Measurements from ENCODE around the gene PALM2AKAP2.

PALM2AKAP2 gene

DNA sequence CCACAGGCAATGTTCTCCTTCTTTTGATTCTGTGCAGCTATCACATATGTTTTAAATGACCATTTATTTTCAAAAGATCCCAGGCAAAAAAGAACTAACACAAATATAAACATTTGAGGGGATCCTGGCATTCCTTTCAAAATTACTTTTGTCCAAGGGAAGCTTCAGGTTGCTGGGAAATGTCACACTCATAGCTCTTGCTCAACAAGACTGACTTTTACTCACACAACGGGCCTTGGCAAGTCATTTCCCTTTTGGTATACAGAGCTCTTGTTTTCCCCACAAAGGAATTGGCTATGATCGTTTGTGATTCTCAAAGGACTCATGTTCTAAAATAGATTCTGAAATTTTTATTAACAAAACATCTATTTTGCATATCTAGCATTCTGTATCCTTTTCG is 4.5 kb upstream of the PALM2AKAP2 start:
- FAIRE-seq, result no peak

DNA sequence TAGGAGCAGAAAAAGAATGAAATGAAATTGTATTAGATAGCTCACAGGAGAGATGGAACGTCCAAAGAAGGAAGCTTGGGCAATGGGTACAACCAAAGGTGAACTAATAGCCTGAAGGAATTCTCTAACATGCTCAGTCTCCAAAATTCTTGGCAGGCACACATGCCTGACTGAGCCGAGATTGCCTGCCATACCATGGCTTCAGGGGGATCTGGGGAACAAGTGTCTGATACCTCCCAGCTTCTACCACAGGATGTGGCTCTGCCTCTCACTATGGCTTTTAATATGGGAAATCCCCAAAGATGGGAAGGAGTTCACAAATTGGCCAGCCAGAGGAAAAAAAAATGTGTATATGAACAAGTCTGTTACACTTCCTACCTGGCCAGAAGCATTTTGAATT is 3.6 kb upstream of the PALM2AKAP2 start:
- FAIRE-seq, result no peak

DNA sequence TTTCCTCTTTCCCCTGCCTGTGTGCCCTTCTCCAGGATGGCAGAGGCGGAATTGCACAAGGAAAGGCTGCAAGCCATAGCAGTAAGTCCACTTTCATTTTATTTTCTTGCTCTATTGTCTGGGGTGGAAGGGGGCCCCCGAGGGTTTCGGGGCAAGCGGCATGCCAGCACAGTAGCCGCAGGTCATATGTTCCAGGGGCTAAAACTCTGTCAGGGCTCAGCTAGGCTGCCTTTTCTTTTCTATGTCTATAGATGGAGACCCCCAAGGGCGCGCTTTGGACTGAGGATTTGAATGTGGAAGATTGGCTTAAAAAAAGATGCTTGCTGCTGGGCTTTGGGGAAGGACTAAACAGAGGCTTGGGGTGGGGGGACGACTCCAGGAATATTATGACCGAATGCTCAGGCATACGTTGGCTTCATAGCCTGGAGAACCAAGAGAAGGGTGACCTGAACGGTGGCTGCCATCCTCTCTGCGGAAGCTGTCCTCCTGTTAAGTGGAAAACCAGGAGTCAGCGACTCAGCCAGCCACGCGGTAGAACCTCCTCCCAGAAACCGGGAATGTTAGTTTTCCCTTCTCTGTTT is 545 bp downstream of the PALM2AKAP2 start:
- FAIRE-seq, result no peak

DNA sequence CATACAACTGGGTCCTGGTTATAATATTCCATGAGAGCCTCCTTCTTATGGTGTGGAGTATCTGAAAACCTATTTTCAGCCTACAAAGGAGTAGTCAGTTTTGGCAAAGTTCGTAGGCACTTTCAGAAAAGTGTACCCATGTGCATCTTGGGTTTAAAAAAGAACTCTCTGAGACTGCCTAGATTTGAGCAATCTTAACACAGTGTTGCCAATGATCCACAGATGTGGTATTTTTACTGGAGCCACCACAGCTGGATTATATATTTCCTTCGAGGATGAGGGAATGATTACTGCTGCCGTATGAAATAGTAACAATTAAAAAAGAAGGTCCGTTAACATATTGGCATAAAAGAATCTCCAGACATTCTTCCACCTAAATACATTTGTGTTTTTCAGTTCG is 1.1 kb downstream of the PALM2AKAP2 start:
- FAIRE-seq, result no peak

DNA sequence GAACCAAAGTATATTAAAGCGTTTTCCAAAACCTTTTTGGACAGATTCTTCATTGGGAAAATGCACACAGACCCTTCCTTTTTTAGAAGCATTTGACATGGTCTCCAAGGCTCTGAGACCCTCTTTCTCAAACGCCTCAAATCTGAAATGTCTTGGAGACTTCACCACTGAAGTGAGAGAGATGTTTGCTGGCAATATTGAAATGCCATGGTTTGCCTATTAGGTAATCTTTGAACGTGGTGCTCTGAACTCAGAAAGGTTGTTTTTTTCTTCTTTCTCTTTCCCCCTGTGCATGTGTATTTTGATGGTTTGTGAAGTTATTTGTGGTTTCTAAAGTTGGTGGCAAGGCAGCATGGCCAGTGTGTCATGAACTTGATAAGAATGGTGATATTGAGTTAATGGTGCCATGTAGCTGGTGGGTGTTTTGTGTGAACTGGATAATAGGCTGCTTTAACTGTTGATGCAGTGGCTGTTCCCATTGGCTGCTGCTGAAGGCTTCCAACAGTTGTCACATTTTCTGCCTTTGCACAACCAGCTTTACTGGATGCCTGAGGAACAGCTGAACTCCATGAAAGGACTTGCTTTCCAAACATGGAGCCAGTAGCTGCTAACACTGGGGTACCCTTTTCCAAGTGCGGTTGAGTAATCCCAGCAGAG is 1.7 kb downstream of the PALM2AKAP2 start:
- no peak for FAIRE-seq

DNA sequence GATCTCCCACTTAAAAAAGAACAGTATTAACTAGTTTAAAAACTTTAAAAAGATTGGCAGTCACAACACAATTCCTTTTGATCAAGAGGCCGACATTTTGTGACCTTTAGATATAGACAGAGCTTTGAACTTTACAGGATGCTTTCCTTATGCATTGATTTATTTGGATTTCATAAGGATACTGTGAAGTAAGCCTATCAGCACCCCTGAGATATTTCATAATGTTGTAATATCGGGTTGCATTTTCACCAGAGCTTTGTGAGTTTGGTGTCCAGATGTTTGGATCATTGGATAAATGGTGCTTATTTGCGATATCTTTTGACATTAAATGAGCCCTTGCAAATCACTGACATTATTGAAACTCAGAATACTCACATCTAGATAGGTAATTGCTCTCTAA is 7.7 kb downstream of the PALM2AKAP2 start:
- FAIRE-seq, result no peak

DNA sequence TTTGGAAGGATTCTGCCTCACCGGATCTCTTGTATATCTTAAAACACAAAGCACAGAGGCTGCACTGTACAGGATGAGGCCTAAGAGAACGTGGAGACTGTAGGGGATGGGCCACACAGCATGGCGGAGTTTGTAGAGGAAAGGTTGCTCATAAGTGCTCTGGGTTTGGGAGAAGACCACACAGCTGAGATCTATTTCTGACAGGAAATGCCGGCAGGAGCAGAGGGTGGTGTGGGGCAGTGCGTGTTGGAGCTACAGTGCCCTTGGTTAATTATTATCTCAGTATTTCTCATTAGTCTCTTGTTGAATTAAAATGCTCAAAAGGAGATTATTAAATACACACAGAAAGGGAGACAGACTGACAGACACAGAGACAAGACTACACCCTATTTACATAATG is 9.6 kb downstream of the PALM2AKAP2 start:
- no peak for FAIRE-seq

DNA sequence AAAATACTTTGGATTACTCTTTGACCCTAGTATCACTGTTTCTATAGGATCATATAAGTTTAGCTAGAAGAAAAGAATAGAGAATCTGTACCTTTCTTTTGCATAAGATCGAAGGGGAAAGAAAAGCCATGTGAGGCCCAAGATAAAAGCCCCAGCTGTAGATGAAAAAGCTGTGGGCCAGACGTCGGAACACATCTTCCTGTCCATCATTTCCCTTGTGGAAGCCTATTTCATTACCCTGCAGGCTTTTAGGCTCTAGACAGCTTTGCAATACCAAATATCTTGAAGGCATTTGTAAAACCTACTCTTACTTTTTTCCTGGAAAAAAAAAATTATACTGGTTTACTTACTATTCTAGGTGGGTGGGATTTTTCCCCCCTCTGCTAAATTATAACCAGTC is 10.0 kb downstream of the PALM2AKAP2 start:
- no peak for FAIRE-seq

DNA sequence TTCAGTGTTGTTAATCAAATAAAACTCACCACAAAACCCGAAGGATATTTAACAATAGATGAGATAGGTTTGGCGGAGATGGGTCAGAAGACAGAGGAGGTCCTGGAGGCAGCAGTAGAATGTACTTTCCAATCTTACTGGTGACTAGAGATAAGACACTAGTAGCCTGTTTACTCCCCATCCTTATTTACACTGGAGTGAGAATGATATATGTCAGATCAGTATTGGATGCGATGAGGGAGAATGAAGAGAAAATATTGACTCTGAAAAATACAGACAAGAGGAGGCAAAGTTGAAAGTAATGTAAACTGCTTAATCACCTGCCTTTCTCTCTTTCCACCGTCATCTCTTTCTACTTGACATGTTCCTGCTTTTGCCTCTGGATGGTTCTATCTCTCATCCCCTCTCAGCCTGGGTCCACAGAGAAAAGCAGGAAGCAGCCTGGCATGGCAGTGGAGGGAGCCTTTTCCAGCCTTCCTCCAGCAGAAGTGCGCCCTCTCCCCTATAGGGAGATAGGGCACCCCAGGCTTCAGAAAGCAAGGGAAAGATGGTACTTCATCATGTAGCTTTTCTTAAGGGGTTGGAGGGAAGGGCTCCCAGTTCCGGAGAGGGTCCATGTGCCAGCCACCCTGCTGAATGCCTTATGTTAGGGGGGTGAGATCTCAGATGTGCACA is 11.1 kb downstream of the PALM2AKAP2 start:
- no peak for FAIRE-seq

DNA sequence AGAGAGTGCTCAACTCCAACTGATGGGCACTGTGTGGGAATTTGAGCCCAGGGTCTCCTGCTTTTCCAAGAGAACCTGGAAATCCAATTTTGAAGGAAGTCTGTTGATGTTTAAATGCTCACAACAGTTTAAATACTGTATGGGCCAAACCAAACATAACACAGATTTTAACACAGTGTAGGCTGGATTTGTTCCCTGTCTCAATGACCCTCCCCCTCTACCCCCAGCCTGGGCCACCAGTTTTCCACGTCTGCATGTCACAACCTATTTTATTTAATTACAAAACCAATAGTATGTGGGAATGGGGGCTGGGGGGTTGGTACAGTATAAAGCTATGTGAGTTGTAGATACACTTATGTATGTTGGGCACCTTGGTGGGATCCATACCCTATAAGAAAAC is 11.7 kb downstream of the PALM2AKAP2 start:
- FAIRE-seq, result no peak

DNA sequence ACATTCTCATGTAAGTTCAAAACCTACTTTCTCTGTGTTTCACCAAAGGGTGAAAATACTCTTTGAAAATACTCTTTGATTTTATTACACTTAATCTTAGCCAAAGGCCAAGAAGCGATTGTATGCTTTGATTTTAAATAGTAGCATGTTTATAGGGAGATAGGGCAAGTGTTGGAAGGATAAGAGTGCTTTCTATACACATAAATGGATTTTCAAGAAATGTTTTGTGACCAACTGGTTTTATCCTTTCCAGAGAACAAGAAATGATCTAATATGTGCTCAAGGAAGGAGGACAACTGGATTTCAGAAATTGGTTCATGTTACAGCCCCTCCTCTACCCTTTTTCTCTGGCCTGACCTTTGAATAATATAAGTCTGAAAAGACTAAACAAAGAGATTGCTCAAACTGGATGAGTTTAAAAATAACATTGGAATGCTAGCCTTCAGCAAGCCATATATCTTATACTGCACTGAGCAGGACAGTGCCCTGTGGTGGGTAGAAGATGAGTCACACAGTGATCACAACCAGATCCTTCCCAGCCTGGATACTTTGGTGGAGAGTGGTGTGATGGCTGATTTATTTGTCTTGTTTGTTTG is 13.1 kb downstream of the PALM2AKAP2 start:
- FAIRE-seq, result no peak

DNA sequence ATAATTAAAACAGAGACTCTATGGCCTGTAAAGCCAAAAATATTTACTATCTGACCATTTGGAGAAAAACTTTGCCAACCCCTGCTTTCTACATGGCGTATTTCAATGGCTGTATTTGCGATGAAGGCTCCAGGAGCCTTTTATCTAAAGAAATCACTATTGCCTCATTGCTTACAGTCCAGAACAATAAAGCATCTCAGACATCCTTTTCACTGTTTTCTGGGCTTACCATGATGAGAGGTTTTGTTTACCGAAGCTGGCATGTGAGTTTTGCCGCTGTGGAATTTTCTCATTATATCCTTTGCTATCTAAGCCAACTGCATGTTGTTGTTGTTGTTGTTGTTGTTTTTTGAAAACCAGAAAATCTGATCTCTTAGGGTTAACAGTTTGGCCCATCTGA is 13.9 kb downstream of the PALM2AKAP2 start:
- FAIRE-seq, result no peak

DNA sequence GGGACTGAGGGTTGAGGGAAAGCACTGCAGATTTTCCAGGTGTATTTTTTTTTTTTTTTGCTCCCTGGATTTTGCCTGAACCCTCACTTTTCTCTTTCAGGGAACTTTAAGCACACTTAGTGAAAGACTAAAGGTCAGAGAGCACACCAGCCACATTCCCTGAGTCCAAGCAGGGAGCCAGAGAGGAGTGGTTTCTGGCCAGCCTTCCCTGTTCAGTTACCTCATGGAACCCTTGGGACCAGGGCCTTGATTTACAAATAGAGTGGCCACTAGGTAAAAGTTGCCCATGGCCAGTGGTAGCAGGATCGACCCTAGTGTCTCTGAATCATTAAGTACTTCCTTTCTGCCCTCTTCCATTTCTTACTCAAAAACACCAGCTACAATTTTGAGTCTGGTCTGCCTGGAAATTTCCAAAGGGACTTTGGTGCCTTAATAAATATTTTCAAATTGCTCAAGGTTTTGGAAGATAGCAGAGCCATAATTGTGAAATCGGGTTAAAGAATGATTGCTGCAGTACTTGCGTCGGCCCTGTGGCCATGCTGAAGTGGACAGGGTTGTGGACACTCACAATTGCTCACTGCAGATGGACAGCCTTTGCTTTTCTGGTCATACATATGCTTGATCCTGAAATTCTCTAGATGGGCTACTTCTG is 14.5 kb downstream of the PALM2AKAP2 start:
- FAIRE-seq, result no peak

DNA sequence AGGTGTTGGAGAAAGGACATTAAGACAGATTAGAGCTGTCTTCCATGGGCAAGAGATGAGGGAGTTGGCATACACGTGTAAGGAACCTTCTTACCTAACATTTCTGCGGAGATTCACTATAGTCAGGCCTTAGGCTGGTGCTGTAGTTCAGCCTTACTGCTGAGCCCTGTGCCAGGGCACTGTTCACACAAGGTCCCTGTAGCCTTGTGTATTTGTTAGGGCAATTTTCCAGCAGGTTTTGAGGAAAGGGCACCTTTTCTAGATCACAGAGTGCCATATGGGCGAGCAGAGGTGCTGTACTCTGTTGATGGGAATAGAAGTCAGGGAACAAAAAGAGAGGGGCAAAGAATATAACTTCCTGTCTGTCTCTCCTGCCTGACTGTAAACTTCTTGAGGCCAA is 15.6 kb downstream of the PALM2AKAP2 start:
- no peak for FAIRE-seq

DNA sequence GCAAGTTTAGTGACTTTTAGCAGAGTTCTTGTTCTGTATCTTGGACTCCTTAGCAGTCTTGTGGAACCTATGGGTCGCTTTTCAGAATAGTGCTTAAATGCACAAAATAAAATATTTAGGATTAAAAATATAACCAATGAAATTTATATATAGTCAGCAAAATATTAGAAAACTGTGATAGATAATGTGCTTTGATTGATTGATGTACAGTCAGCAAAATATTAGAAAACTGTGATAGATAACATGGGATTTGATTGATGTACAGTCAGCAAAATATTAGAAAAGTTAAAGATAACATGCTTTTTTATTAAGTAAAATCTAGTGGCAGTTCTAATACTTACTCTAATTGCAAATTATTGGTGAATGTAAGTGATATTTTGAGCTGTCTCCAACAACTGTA is 16.1 kb downstream of the PALM2AKAP2 start:
- FAIRE-seq, result no peak

DNA sequence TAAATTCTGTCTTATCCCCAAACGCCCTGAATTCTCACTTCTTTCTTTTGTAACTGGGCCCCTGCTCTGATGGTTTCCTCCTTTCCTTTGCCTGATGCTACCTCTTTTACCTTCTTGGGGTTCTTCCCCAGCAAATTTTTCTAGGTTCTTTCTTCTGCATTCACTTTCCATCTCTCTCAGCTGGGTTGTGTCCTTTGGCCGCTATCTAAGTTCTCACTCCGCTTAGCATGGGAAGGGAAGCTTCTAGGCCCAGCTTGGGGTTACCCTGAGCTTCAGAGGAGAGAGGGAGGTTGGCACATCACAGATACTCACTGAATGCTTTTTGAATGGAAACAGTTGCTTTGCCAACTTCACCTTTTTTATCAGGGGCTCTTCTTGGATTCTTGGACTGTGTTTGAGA is 17.0 kb downstream of the PALM2AKAP2 start:
- no peak for FAIRE-seq

DNA sequence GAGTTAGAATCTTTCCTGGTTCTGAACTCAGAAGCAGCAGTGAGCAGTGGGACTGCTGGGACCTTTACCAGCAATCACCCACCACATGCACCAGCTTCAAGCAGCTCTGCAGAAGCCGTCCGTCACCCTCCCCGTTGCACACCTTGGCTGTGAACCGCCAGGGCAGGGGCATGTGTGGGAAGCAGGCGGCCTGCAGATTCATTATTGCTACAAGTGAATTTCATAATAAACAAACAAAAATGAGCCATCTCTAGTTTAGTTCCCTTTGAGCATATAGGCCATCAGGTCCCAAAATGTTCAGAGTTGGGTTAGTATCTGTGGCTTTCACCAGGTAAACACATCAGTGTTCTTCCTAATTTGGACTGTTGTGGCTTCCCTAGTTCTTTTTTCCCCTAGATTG is 17.5 kb downstream of the PALM2AKAP2 start:
- FAIRE-seq, result no peak

DNA sequence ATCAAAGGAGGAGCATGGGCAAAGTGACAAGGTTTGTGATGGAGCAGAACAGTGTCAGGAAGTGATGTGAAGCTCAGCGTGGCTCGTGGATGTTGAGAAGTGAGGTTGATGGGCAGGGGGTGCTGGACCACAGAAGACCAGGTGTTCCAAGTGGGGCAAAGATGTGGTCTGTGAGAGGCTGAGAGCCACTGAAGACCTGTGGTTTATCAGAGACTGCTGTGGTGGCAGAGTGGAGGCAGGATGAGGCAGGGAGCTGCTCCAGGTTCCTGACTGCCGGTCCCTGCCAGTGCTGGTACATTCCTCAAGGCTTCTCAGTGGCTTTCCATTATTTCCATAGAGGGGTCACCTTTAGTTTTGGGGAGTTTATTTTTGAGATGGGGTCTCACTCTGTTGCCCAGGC is 19.1 kb downstream of the PALM2AKAP2 start:
- no peak for FAIRE-seq

DNA sequence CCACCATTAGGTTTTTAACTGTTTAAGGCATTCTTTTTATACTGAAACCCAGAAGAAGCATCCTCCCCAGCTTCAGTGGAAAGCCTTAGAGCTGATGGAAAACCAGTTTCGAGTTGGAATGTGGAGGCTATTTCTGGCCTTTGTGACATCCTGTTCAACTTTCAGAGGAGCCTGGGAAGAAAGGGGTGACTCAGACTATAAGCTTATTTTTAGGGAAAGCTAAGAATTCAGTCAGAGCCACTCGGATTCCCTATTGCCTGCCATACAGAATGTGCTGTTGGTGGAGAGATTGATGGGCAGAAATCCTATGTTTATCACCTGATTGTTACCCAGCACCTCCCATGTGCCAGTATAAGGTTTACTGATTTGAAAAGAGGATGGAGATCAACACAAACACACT is 19.8 kb downstream of the PALM2AKAP2 start:
- FAIRE-seq, result no peak

DNA sequence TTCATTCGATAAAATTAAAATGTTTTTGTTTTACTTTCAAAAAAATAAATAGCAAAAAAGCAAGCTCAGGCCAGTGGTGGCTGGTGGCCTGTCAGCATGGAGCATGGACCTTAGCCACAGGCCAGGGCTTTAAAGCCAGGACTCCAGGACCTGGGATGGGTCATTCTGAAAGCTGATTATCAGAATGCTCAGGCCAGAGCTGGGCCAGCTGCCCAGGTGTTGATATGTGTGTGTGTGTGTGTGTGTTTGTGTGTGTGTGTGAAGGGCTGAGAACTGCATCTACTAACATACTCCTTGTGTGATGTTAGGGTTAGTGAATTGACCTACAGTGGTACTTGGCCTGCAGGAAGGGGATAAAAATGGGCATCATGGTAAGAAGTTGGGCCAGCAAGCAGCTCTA is 21.5 kb downstream of the PALM2AKAP2 start:
- no peak for FAIRE-seq

DNA sequence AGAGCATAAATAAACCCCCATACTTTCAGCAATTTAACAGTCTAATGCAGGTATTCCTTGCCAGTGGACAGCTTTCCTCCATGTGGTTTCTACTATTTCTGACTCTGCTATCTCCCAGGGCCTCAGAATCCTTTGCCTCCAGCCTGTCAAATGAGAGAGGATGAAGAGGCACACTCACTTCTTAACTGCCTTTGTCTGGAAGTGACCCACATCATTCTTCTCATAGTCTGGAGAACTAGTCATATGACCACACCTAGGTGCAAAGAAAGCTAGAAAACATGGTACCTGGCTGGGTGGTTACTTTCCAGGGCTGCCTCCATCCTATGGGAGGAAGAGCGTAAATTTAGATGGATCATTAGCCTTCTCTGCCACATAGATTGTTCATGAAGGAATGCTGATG is 22.5 kb downstream of the PALM2AKAP2 start:
- FAIRE-seq, result no peak

DNA sequence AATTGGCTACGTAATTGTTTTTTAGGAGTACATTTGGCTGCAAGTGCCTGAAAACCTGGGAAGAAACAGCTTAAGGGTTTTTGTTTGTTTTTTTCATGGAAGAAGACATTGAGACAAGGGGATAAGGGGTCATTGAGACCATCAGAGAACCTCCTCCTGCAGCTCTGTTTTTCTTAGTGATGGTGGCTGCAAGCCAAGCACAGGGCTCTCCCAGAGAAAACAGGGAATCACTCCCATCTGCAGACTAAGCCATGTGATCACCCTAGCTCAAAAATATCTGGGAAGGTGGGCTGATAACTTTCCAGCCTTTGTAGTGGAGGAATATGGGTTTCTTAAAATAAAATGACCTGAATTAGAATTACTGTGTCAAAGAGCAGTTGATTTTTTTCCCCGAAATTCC is 25.1 kb downstream of the PALM2AKAP2 start:
- no peak for FAIRE-seq

DNA sequence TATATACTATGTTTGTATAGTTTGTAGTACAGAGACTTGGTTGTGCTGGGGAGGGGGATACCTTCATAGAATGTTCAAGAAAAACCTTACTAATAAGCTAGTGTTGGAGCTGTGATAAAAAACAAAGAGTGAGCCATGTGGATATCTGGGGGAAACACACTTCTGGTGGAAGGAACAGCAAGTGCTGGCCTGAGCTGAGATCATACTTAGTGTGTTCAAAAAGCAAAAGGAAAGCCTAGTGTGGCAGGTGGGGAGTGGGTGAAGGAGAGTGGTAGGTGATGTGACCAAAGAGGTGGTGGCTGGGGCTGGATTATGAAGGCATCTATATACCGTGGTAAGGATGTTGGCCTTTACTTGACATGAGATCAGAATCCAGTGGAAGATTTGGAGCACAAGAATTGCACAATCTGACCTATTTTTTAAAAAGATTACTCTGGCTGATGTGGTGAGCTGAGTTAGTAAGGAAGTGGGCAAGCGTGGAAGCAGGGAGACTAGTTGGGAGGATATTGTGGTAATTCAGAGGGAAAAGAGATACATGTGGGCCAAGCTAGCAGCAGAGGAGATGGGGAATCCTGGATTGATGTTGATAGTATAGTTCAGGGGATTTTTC is 26.6 kb downstream of the PALM2AKAP2 start:
- FAIRE-seq, result no peak

All from G401.6 (cell line).